ENCODE data around the gene BLCAP. TPM values are rescaled to one million over a fixed set of nuclear protein-coding genes. Genes with fewer than 3 reads are reported as not detected.

The BLCAP gene
- total and polyA plus RNA-seq, 2 experiments from 2014 or later, result 62.2 to 64.8 TPM

- Mint-ChIP-seq H3K27me3 (ENCODE audit: insufficient read depth, low read depth, poor library complexity) (peaks cover 7% of the 10 kb centered on the region), H3K4me3 (no peak overlapping the region), H3K4me1 (peaks cover 6% of the 10 kb centered on the region; the same call in 2 of the 3 replicates), H3K27ac (no peak overlapping the region), H3K9me3 (no peaks in the 10 kb centered on the region), H3K36me3 (ENCODE audit: low read depth) (peaks cover 5% of the 10 kb centered on the region; the same call in 1 of the 3 replicates)
- Histone ChIP-seq H3K36me3 (ENCODE audit: insufficient read depth) (no peaks in the 10 kb centered on the region), H3K4me2 (no peak overlapping the region), H3F3A (replicated peaks; ENCODE audit: low read depth) (no peaks in the 10 kb centered on the region), H3K27ac (ENCODE audit: low read depth) (no peak overlapping the region), H3K4me1 (ENCODE audit: insufficient read depth) (peaks cover 13% of the 10 kb centered on the region), H3K27me3 (ENCODE audit: insufficient read depth) (no peaks in the 10 kb centered on the region), H3K4me3 (no peak overlapping the region), H3K79me2 (replicated peaks; ENCODE audit: insufficient read depth) (no peaks in the 10 kb centered on the region), H3K9me2 (ENCODE audit: insufficient read depth) (no peaks in the 10 kb centered on the region), H2AFZ (no peak overlapping the region), H4K20me1 (replicated peaks; ENCODE audit: insufficient read depth) (no peaks in the 10 kb centered on the region)
- no peak for DNase-seq (ENCODE audit: low spot score)
- TF ChIP-seq CTCF (conservative IDR thresholded peaks at IDR 0.05; ENCODE audit: low read depth in 2 of 2), result no peak
- TF ChIP-seq POLR2AphosphoS5 (IDR thresholded peaks at IDR 0.05; ENCODE audit: low read depth), result no peak
- TF ChIP-seq JUNB (IDR thresholded peaks at IDR 0.05; ENCODE audit: unreplicated experiment), result no peak
- TF ChIP-seq ZNF462 (CRISPR knock-in tag; IDR thresholded peaks at IDR 0.05), result no peak
- no peak for TF ChIP-seq ZNF114 (CRISPR knock-in tag; IDR thresholded peaks at IDR 0.05)
- TF ChIP-seq EZH2phosphoT487 (IDR thresholded peaks at IDR 0.05; ENCODE audit: unreplicated experiment), result no peak
- no peak for TF ChIP-seq STAT1 (IDR thresholded peaks at IDR 0.05; ENCODE audit: unreplicated experiment)
- TF ChIP-seq NANOG (IDR thresholded peaks at IDR 0.05; ENCODE audit: borderline replicate concordance), result no peak
- TF ChIP-seq CREB1 (CRISPR knock-in tag; IDR thresholded peaks at IDR 0.05; ENCODE audit: low read depth), result no peak
- TF ChIP-seq REST (IDR thresholded peaks at IDR 0.05; ENCODE audit: unreplicated experiment), result no peak
- TF ChIP-seq, protein P1, sequence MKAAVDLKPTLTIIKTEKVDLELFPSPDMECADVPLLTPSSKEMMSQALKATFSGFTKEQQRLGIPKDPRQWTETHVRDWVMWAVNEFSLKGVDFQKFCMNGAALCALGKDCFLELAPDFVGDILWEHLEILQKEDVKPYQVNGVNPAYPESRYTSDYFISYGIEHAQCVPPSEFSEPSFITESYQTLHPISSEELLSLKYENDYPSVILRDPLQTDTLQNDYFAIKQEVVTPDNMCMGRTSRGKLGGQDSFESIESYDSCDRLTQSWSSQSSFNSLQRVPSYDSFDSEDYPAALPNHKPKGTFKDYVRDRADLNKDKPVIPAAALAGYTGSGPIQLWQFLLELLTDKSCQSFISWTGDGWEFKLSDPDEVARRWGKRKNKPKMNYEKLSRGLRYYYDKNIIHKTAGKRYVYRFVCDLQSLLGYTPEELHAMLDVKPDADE (IDR thresholded peaks at IDR 0.05), result no peak
- TF ChIP-seq EZH2 (IDR thresholded peaks at IDR 0.05; ENCODE audit: low read depth, unreplicated experiment), result no peak
- no peak for TF ChIP-seq ZNF331 (CRISPR knock-in tag; IDR thresholded peaks at IDR 0.05; ENCODE audit: low read depth)
- no peak for ATAC-seq
Observed at GRCh38 chr20:37547912-37548311, 20.2 kb upstream of the BLCAP start.

Measured in GM23338 (cell line).